ENCODE measurements around the gene ZSCAN21.

ZSCAN21 gene

GRCh38 chr7:100091411-100092181 is 42.0 kb downstream of the ZSCAN21 start:
- POLR2A ChIA-PET (ENCODE audit: low non-redundant PET): no interaction called here
- no peak for DNase-seq (ENCODE audit: low spot score)
- H3K27ac ChIP-seq: peak overlapping the region; percentile 59
- CTCF ChIA-PET: no interaction called here
- TF ChIP-seq CTCF (conservative IDR thresholded peaks at IDR 0.05; ENCODE audit: low read depth): no peak

- no peak for DNase-seq (ENCODE audit: low spot score)
- ChIA-PET POLR2A (ENCODE audit: low non-redundant PET) (no interaction called here), CTCF (interaction anchor here (0.7 kb wide), 2 partner anchors 11 to 128 kb away, joined by 3 read pairs; no protein-coding TSS in a partner anchor)
- TF ChIP-seq CTCF (conservative IDR thresholded peaks at IDR 0.05; ENCODE audit: low read depth): no peak
- peak overlapping the region; percentile 58 for H3K27ac ChIP-seq
Measured at GRCh38 chr7:100093054-100093453, 43.5 kb downstream of the ZSCAN21 start.

- DNase-seq (ENCODE audit: low spot score): no peak
- POLR2A ChIA-PET (ENCODE audit: low non-redundant PET): no interaction called here
Measured at GRCh38 chr7:100093498-100093897, 43.9 kb downstream of the ZSCAN21 start.

GRCh38 chr7:100093925-100094486 is 44.4 kb downstream of the ZSCAN21 start:
- no peak for DNase-seq (ENCODE audit: low spot score)
- TF ChIP-seq CTCF (conservative IDR thresholded peaks at IDR 0.05; ENCODE audit: low read depth): no peak
- peak overlapping the region; percentile 58 for H3K27ac ChIP-seq
- ChIA-PET CTCF (interaction anchor here (0.7 kb wide), 1 partner anchor 10 kb away, joined by 3 read pairs; no protein-coding TSS in a partner anchor), POLR2A (ENCODE audit: low non-redundant PET) (no interaction called here)

More at GRCh38 chr7:100093498-100093897, 43.9 kb downstream of the ZSCAN21 start:
- TF ChIP-seq CTCF (conservative IDR thresholded peaks at IDR 0.05; ENCODE audit: low read depth): no peak
- CTCF ChIA-PET: interaction anchor here (0.7 kb wide), 1 partner anchor 10 kb away, joined by 3 read pairs; no protein-coding TSS in a partner anchor
- peak overlapping the region; percentile 58 for H3K27ac ChIP-seq

- DNase-seq (ENCODE audit: low spot score): no peak
- CTCF ChIA-PET: no interaction called here
- peak overlapping the region; percentile 48 for H3K27ac ChIP-seq
- no peak for TF ChIP-seq CTCF (conservative IDR thresholded peaks at IDR 0.05; ENCODE audit: low read depth)
- POLR2A ChIA-PET (ENCODE audit: low non-redundant PET): no interaction called here
Measured at GRCh38 chr7:100095289-100095688, 45.7 kb downstream of the ZSCAN21 start.

GRCh38 chr7:100095704-100096103 is 46.1 kb downstream of the ZSCAN21 start:
- H3K27ac ChIP-seq: peak overlapping the region; percentile 48
- CTCF ChIA-PET: no interaction called here
- POLR2A ChIA-PET (ENCODE audit: low non-redundant PET): no interaction called here
- no peak for DNase-seq (ENCODE audit: low spot score)
- TF ChIP-seq CTCF (conservative IDR thresholded peaks at IDR 0.05; ENCODE audit: low read depth): no peak
